ENCODE data around the gene ADD2.

Gene ADD2

DNA sequence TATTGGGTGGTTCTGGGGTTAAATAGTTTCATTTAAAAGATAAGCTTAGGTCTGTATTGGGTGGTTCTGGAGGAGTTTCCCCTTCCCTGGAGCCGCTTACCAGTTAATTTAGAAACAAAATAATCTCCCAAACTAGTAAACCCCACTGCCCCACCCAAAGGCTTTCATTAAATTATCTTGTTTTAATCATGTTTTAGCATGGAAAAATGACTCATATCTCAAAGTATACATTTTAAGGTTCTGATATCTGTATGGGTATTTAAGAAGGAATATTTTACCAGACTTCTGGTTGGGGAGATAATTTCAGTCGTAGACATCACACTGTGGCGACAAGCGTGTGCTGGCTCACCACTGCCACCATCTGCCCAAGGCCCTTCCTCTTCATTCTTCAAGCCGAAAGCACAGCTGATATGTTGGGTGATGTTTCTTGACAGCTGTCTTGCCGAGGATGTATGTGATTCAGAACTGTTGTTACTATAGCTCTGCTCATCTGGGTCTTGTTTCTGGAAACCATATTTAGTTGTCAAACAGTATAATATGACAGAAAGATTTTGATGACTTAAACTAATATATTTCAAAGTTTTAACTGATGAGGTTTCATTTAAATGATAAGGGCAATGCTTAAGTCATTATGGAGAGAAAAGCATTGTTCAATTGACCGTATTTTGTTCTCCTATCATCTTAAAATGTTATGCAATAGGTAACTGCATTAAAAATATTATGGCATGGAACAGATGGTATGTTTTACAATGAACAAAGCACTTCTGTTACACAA, 17.3 kb upstream of the ADD2 start:
- DNase-seq (ENCODE audit: low read depth in 2 of 2, low spot score in 1 of 2), result no peak

DNA sequence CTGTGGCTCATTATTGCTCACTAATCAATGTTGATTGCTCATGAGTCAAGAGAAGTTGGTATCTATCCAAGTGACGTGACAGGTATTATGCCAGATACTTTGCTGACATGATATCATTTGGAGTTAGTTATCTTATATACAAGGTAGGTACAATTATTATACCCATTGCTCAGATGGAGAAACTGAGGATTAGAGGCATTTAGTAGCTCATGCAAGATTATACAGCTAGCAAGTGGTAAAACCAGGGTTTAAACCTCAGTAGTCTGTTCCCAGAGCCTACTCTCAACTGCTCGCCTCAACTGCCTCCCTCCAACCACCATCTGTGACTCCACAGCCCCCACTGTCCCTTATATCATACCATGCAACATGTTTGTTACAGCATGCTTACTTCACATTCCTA, 16.3 kb upstream of the ADD2 start:
- no peak for DNase-seq (ENCODE audit: low read depth in 2 of 2, low spot score in 1 of 2)

DNA sequence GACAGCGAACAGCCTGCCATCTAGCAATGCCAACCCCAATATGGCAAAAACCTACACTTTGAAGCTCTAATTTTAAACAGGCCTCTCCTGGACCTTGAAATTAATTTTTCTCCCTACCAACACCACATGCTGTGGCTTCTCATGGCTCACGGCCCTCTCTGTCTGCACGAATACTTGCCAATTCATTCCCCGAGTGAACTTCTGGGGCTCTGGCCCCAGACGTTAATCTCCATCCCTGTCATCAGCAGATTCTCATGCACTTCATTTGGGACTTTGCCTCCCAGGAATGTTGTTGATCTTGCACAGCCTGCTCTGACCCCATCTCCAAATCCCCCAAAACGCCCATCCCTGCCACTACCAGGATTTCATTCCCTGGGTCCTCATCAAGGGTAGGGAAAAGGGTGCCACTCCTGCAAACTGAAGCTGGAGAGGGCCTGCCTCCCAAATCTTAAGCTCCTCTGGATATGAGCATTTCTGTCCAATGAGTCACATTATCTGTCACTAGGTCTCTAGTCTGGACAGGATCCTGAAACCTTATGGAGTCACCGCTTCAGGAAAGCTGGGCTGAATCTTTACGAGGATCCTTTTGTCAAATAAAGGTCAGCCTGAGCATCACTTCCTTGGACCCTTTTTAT, 12.0 kb upstream of the ADD2 start:
- DNase-seq (ENCODE audit: low read depth in 2 of 2, low spot score in 1 of 2), result no peak

DNA sequence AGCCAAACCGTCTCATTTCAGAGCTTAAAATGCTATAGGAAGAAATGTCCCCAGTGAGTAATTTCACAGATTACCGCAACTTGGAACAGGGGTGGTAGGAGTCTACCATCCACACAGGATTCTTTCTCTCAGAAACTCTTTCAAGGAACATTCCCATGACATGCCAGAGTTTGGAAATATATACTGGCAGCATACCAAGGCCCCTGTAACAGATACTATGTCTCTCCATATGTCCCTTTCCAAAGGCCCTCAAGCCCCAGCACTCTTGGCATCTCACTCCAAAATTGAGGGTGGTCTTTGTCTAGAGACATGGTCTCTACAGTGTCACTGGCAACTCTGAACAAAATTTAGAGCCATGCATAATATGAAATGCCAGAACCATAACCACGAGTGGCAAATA, 11.5 kb upstream of the ADD2 start:
- DNase-seq (ENCODE audit: low read depth in 2 of 2, low spot score in 1 of 2), result no peak

DNA sequence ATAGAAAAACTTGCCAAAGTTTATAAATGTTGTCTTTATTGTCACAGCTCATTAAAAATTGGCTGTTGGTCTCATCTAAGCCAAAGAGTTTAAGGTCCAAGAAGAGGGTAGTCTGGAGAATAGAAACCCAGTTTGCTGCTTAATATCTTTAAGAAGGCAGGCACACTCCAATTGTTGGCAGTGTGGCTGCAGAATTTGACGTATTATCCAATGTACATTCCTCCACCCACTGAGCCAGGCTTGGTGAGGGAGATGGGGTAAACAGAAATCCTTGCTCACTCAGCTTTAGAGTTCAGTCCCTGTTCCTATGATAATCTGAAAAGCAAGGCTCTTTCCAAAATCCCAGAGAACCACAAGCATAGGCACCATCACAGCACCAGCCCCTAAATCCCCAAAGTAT, 10.7 kb upstream of the ADD2 start:
- no peak for DNase-seq (ENCODE audit: low read depth in 2 of 2, low spot score in 1 of 2)

DNA sequence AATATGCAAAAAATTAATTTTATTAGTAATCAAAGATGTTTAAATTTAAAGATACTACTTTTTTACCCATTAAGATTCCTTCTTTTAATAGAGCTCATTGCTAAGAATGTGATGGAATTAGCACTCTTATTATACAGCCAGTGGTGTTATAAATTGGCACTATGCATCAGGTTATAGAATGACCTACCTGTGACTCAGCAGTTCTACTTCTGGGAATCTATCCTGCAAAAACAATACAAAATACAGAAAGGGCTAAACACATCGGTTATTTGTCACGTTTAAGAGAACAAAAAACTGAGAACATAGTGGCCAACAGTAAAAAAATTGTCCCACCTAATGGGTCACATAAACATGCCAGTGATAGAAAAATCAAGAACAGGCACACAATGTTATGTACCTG, 9.4 kb upstream of the ADD2 start:
- DNase-seq (ENCODE audit: low read depth in 2 of 2, low spot score in 1 of 2), result no peak

DNA sequence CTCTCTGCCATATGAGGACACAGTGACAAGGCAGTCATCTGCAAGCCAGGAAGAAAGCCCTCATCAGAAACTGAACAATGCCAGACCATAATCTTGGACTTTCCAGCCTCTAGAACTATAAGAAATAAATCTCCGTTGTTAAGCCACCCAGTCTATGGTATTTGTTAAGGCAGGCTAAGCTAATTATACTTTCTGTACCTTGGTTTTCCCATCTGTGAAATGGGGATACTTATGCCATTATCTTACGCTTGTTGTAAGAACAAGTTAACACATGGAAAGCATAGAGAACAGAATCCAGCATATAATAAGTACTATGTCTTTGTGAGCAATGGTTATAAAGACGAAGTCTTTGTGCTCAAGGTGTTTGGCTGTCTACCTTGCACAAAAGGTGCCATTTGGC, 8.3 kb upstream of the ADD2 start:
- DNase-seq (ENCODE audit: low read depth in 2 of 2, low spot score in 1 of 2), result no peak

DNA sequence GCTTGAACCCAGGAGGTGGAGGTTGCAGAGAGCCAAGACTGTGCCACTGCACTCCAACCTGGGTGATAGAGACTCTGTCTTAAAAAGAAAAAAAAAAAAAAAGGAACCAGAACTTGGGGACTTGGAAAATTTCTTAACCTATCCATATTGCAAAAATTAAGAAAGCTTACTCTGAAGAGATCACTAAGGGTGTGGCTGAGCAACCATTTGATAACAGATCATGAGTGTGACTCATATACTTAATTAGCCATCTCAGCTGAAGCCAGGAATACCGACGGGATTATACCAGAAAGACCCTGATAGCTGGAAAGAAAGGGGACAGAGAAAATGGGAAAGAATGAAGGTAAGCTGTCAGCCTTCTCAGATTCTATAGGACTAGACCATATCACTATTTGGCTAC, 7.1 kb upstream of the ADD2 start:
- no peak for DNase-seq (ENCODE audit: low read depth in 2 of 2, low spot score in 1 of 2)

DNA sequence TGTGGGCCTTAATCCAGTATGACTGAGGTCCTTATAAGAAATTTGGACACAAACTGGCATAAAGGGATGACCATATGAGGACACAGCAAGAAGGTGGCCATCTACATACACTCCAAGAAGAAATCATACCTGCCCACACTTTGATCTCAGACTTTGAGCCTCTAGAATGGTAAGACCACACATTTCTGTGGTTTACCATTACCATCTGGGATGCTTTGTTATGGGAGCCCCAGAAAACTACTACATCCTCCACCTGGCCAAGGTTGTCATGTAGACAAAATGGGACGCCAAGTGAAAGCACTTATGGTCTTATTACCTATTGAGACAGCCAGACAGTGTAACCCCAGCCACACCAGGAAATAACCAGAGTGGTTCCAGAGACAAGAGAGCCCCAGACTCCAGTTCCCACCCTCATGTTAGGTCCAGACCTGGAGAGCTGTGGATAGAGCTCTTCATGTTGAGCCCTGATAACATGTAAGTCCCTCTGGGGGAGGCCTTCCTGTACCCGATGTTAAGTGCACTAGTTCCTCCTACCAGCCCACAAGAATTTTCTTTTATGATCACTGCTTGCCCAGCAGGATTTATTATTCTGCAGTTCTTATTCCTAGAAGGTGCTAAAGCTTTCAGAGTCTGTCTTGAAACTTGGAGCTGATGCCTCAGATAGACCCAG, 4.6 kb upstream of the ADD2 start:
- DNase-seq (ENCODE audit: low read depth in 2 of 2, low spot score in 1 of 2), result no peak

DNA sequence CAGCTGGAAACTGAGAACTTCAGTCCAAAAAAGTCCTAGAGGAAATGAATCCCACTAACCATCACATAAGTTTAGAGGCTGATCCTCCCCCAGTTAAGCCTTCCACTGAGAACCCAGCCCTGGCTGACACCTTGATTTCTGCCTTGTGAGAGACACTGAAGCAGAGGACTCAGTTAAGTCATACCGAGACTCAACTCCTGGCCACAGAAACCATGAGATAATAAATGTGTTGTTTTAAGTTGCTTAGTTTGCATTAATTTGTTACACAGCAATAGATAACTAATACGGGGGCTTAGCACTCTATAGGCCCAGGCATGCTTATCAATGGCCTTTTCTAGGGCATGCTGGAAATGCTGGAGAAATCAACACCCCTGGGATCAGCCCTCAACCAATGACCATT, 3.4 kb upstream of the ADD2 start:
- DNase-seq (ENCODE audit: low read depth in 2 of 2, low spot score in 1 of 2), result no peak

DNA sequence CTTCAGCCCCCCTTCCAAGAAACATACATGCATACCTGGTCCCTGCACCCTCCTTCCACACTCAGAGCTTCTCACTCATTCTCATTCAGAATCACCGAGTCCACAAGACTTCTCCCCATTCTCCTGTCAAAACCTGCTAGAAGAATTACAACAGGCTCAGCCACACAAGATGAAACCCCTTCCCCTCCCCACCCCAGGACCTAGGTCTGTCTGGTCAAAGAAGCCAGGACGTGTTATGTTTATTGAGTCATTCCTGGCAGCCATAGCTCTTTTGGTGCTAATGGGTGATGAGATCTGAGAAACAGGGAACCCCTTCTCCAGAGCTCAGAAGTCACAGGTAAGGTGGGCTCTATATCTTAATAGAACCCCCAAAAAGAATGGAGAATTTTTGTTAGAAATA, 1.4 kb upstream of the ADD2 start:
- DNase-seq (ENCODE audit: low read depth in 2 of 2, low spot score in 1 of 2), result no peak

DNA sequence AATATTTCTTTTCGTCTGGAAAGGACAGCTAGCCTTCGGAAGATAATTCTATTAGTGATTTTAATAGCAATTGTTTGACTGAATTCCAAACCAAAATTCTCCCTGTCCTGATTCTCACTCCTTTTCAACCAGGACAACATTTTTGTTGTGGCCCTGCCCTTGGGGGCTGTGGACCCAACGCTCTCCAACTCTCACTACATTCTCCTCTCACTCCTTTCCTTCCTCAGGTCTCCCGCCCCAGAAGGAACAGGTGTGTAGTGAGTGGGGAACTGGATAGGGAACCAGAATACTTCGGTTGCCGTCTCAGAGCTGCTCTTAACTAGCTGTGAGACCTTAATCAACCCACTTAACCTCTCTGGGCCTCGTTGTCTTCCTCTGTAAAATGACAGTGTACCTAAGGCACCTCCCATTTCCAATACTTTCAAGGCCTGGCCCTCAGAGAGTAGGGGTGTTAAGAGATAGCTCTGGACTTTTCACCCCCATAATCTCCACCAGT, 638 bp upstream of the ADD2 start:
- DNase-seq (ENCODE audit: low read depth in 2 of 2, low spot score in 1 of 2), result no peak

DNA sequence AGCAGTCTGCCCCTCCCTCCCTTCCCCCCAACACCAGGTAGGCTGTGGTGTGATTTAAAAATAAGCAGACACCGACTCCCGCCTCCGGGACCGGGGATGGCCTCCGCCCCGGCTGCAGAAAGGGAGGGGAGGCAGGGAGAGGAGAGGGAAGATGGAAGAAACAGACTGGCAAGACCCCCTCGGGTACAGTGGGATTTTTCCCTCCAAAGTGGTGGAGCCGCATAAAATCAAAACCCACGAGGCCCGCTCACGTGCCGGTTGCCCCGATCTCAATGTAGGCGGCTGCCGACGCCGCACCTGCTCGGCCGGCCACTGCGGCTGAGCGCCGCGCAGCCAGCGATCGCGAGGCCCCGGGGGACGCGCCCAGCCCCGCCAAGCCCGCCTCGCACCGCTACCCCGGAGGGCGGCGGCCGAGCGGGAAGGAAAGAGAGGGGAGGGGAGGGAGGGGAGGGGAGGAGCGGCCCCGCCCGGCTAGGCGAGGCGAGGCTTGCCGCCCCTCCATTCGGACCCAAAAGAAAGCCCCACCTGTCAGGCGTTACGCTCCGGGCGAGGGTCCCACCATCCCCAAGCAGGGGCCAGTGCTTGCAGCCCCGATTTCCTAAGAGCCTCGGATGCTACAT, 811 bp downstream of the ADD2 start:
- DNase-seq (ENCODE audit: low read depth in 2 of 2, low spot score in 1 of 2), result no peak

DNA sequence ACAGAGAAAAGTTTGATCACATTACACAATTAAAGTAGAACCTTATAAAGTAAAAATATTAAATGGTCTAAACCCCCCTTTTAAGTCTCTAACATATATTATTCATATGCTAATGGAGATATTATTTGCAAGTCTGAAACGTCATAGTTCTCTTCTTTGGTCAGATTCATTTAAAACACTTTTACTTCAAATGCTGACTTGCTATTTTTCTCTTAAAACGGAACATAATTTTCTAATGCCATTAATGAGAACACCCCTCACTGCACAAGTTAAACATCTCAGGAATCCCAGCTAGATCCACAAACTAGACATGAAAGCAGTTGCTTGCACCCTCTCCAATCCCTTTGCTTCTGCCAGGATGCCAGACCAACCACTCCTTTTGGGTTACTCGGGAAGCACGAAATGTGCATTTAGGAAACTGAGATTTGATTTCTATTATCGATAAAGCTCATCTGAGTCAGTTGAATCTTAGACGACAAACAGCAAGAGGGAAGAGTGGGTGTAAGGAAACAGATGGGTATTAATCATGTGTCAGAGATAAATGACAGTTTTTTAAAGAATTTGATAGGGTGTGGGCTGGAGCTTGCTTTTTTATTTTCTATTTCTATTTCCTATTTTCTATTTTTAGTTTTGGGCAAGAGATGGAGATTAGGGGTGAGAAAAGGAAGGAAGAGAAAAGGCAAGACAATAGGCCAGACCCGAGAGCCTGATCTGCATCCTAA, 1.5 kb downstream of the ADD2 start:
- no peak for DNase-seq (ENCODE audit: low read depth in 2 of 2, low spot score in 1 of 2)

DNA sequence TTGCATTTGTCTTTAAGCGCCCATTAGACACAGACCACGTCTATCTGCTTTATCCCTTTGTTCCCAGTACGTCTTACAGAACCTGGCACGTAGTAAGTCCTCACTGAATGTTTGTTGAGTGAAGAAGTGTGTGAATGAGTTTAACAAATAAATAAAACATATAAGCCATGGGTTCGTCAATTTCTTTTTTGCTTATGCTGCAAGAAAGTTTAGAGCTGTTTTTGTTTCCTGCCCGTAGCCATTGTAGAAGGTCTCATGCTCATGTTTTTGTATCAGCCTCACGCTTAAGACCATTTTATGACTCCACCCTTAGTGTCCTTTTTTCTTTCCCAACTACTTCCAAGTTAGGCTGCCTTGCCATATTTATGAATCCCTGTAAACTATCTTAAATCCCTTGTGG, 2.5 kb downstream of the ADD2 start:
- no peak for DNase-seq (ENCODE audit: low read depth in 2 of 2, low spot score in 1 of 2)

DNA sequence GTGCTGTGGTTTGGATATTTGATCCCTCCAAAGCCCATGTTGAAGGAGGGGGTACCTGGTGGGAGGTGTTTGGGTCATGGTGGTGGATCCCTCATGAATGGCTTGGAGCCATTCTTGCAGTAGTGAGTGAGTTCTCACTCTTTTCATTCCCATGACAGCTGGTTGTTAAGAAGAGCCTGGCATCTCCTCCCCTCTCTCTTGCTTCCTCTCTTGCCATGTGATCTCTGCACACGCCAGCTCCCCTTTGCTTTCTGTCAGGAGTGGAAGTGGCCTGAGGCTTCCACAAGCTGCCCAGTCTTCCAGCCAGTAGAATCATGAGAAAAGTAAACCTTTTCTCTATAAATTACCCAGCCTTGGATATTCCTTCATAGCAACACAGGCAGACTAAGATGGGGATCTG, 8.6 kb downstream of the ADD2 start:
- DNase-seq (ENCODE audit: low read depth in 2 of 2, low spot score in 1 of 2), result no peak

DNA sequence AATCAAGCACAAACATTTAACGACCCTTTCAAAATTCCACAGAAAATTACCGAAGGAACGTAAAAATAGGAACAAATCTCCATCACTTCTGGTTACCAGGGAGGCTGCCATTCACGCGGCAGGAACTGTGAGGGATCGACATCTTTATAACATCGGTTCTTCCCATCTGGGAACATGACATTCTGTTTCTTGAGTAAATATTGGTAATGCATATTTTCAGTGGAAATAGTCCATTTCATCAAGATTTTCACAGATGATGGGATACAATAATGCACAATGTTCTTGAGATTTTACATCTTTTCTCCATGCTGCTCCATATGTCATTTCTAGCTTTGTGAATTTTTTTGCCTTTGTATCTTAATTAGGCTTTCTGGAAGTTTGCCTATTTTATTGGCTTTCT, 10.0 kb downstream of the ADD2 start:
- DNase-seq (ENCODE audit: low read depth in 2 of 2, low spot score in 1 of 2), result no peak

DNA sequence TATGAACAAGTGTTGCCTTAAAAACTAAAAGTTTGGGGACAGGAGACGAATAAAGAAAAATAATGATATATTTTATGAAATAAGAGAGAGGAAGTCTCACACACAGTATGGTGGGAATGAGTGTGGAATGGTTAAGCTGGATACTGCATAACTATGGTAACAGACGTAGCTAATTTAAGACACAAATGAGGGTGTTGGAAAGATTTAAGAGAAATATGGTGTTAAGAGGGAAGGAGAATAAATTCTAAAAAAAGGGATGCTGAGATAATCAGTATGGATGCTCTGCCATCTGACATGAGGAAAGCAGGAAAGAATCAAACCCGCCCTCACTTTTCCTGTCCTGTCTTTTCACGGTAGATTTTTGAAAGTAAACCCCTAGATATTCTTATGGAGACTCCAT, 10.6 kb downstream of the ADD2 start:
- DNase-seq (ENCODE audit: low read depth in 2 of 2, low spot score in 1 of 2), result no peak

DNA sequence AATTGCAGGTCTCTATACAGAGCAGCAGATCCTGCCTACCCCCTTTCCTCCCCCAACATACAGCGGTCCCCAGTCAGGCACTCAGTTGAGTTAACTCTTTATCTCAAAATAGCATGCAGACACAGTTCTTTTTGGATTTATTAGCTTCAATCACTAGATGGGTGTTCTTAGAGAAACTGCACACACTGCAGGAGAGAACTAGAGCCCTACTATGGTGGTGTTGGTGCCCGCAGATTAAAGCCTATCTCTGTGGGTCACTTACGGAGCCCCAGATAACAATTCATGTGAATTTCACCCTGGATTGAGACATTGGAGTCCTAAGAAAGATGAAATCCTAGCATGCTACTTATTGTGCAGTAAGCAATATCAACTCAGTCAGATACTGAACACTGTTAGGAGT, 11.9 kb downstream of the ADD2 start:
- no peak for DNase-seq (ENCODE audit: low read depth in 2 of 2, low spot score in 1 of 2)

DNA sequence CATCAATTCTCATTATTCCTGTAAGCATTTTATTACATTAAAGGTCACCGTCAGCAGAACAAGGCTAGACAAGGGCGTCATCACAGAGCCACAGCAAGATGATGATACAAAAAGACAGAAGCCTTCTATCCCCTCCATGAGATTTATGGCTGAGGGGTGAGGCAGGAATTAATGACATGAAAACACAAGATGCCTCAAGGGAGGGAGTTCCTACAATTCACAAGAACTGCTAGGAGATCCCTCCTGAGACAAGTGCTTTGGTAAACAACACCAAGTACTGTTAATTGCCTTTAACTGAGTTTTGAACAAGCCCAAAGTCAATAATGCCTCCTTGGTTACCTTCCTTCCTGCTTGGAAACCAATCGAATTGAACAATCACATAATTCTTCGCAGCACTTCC, 14.1 kb downstream of the ADD2 start:
- no peak for DNase-seq (ENCODE audit: low read depth in 2 of 2, low spot score in 1 of 2)

DNA sequence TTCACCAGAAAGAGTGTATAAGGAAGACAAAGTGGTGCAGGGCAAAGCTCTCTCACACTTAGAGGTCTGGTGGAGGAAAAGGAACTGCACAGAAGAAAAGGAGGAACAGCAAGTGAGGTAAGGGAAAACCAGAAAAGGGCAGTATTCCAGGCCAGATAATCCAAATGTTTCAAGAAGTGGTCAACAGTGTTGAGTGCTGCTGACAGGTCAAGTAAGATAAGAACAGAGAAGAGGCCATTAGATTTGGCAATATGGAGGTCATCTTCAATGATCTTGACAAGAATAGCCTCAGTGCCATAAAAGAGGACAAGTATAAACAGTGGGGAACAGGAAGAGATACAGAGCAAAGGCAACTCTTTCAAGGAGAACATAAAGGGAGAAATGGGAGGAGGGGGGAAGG, 15.0 kb downstream of the ADD2 start:
- no peak for DNase-seq (ENCODE audit: low read depth in 2 of 2, low spot score in 1 of 2)

Measured in stimulated activated CD8-positive, alpha-beta memory T cell treated with anti-CD3 and anti-CD28 coated beads, Interleukin-4, amount 100 ng/mL, for 4 hours (primary cell).